Type B pancreatic cell (in vitro differentiated cells): Measurements from ENCODE around the gene ADH7. TPM values are rescaled to one million over a fixed set of nuclear protein-coding genes. Genes with fewer than 3 reads are reported as not detected.

Source experiments
- DNase-seq: peaks from one replicate; pipeline ENCODE4 v3.0.0; 2021; ENCODE audit warnings: mixed read lengths; ENCODE audit not compliant: unreplicated experiment; ENCODE audit errors: extremely low spot score
- H3K27ac Mint-ChIP-seq: 2 replicates; pipeline ENCODE4 v1.8.0; 2021; ENCODE audit warnings: mild to moderate bottlenecking, mixed read lengths
- H3K27me3 Mint-ChIP-seq: 2 replicates; pipeline ENCODE4 v1.8.0; 2021; ENCODE audit warnings: mixed read lengths
- H3K36me3 Mint-ChIP-seq: 2 replicates; pipeline ENCODE4 v1.8.0; 2021; ENCODE audit warnings: mixed read lengths
- H3K4me1 Mint-ChIP-seq: one replicate; pipeline ENCODE4 v1.8.0; 2021; ENCODE audit warnings: mixed read lengths; ENCODE audit not compliant: unreplicated experiment
- H3K4me3 Mint-ChIP-seq: 2 replicates; pipeline ENCODE4 v1.8.0; 2021; ENCODE audit warnings: mild to moderate bottlenecking, mixed read lengths
- H3K9me3 Mint-ChIP-seq: 2 replicates; pipeline ENCODE4 v1.8.0; 2021; ENCODE audit warnings: mixed read lengths
- CTCF ChIP-seq: fragments of 200-600 bp; sonication (generic); conservative IDR thresholded peaks from 2 replicates; pipeline ENCODE4 v1.5.0; 2021; ENCODE audit warnings: antibody characterized with exemption, mild to moderate bottlenecking
- total RNA-seq: library from RNA; stranded (reverse); gene quantifications from 2 replicates; pipeline ENCODE4 v1.2.1, GENCODE V29; 2021; ENCODE audit warnings: low replicate concordance

Gene ADH7
- total RNA-seq, 1 donor from 2014 or later = 0.17 TPM

- TF ChIP-seq CTCF = no peak
- Mint-ChIP-seq H3K4me1 (no peaks in the 10 kb centered on the region), H3K27me3 (no peaks in the 10 kb centered on the region), H3K36me3 (peaks cover 3% of the 10 kb centered on the region), H3K4me3 (no peak overlapping the region), H3K9me3 (peaks cover 10% of the 10 kb centered on the region), H3K27ac (no peak overlapping the region)
- no peak for DNase-seq
Observed at GRCh38 chr4:99383399-99383798, 51.7 kb downstream of the ADH7 start.

GRCh38 chr4:99382745-99383360 lies 52.3 kb downstream of the ADH7 start:
- no peak for TF ChIP-seq CTCF
- H3K27ac Mint-ChIP-seq = no peak overlapping the region

GRCh38 chr4:99381588-99382175 lies 53.5 kb downstream of the ADH7 start:
- Mint-ChIP-seq H3K27ac (no peak overlapping the region), H3K36me3 (peaks cover 3% of the 10 kb centered on the region), H3K4me1 (no peaks in the 10 kb centered on the region), H3K9me3 (peaks cover 10% of the 10 kb centered on the region), H3K4me3 (no peak overlapping the region), H3K27me3 (no peaks in the 10 kb centered on the region)
- DNase-seq = no peak
- TF ChIP-seq CTCF = no peak

More at GRCh38 chr4:99382745-99383360, 52.3 kb downstream of the ADH7 start:
- peaks cover 3% of the 10 kb centered on the region for H3K36me3 Mint-ChIP-seq
- H3K4me1 Mint-ChIP-seq = no peaks in the 10 kb centered on the region
- H3K9me3 Mint-ChIP-seq = peaks cover 10% of the 10 kb centered on the region
- no peak overlapping the region for H3K4me3 Mint-ChIP-seq
- DNase-seq = no peak
- H3K27me3 Mint-ChIP-seq = no peaks in the 10 kb centered on the region

GRCh38 chr4:99379571-99379970 lies 55.6 kb downstream of the ADH7 start:
- peaks cover 3% of the 10 kb centered on the region for H3K36me3 Mint-ChIP-seq
- no peak for TF ChIP-seq CTCF
- H3K4me3 Mint-ChIP-seq = no peak overlapping the region
- no peaks in the 10 kb centered on the region for H3K4me1 Mint-ChIP-seq
- DNase-seq = no peak
- peaks cover 10% of the 10 kb centered on the region for H3K9me3 Mint-ChIP-seq
- no peak overlapping the region for H3K27ac Mint-ChIP-seq
- H3K27me3 Mint-ChIP-seq = no peaks in the 10 kb centered on the region

- Mint-ChIP-seq H3K4me3 (no peak overlapping the region), H3K9me3 (peaks cover 10% of the 10 kb centered on the region), H3K27ac (no peak overlapping the region), H3K36me3 (peaks cover 3% of the 10 kb centered on the region), H3K27me3 (no peaks in the 10 kb centered on the region), H3K4me1 (no peaks in the 10 kb centered on the region)
- TF ChIP-seq CTCF = no peak
- DNase-seq = no peak
Observed at GRCh38 chr4:99378876-99379275, 56.3 kb downstream of the ADH7 start.
